ENCODE results near the gene NPB.
A peak's percentile ranks its signal among the peaks of the same experiment; 100 is the strongest.

NPB gene

DNA sequence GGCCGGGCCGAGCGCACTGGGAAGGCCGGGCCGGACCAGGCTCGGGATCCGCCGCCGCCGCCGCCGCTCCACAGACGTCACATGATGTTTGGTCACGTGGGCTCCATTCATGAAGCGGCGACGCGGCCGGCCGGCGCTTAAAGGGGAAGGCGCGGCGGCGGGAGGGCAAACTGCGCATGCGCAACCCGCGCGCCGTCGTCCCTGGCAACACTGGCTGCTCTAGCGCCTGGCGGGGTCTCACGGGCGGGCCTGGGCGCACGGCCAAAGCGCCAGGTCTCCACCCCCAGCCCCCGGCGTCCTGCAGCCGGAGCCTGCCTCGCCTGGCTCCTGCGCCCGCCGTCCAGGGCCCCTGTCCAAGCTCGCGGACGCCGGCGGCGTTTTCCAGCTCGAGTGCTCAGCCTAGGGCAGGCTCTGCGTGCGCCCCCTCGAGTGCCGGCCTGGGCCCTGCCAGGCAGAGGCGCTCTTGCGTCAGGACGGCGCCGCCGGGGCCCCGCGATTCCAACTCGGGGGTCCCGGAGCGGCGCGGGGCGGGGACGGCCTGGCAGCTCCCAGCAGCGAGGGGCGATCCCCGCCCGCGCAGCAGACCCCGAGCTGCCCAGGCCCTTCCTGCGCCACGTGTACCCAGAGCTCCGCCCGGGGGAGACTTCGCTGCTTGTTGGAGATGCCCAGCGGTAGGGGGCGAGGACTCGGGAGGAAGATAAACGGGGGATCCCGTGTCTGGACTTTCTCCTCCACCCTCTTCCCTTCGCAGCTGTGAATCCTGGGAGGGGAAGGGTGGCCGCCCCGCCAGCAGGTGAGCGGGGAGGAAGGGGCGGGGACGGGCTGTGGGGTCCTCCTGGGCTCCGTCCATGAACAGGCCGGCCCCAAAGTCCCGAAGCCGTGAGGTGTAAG is 25.9 kb downstream of the NPB start, which contains the start of gene MAFG:
TSS of gene MAFG (minus strand) at position 83 of the 891 bp plus-strand sequence. CDS start 4,550 bp downstream, outside the sequence.
- DNase-seq, result peak; percentile 91

DNA sequence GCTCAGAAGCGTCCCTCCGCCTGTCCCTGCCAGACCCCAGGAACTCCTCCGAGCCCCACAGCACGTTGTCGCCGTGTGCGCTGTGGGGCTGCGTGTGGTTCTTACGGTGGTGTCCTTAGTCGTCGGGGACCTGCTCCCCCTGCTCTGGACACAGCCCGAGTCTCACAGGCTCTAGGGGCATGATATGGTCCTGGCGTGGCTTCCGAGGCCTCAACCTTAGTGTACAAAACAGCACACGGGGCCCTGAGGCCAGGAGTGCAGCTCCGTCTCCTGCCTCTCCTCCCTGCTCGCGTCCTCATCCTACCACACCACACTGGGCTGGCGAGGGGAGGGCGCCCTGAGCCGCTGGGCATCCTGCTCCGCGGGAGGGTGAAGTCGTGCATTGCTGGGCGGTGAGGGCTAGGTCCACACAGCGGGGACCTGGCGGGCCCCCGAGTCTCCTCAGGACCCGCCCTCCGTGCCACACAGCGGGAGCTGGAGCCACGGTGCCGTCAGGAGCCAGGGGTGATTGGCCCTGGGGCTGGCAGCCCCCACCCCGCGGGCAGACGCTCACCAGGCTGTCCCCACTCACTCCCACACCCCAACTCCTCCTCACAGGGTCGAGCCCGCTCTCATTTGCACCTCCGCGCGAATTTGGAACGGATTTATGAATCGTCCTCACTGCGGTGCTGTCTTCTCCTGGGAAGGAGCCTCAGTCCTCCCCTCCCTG is 26.7 kb downstream of the NPB start:
- DNase-seq, result no peak

DNA sequence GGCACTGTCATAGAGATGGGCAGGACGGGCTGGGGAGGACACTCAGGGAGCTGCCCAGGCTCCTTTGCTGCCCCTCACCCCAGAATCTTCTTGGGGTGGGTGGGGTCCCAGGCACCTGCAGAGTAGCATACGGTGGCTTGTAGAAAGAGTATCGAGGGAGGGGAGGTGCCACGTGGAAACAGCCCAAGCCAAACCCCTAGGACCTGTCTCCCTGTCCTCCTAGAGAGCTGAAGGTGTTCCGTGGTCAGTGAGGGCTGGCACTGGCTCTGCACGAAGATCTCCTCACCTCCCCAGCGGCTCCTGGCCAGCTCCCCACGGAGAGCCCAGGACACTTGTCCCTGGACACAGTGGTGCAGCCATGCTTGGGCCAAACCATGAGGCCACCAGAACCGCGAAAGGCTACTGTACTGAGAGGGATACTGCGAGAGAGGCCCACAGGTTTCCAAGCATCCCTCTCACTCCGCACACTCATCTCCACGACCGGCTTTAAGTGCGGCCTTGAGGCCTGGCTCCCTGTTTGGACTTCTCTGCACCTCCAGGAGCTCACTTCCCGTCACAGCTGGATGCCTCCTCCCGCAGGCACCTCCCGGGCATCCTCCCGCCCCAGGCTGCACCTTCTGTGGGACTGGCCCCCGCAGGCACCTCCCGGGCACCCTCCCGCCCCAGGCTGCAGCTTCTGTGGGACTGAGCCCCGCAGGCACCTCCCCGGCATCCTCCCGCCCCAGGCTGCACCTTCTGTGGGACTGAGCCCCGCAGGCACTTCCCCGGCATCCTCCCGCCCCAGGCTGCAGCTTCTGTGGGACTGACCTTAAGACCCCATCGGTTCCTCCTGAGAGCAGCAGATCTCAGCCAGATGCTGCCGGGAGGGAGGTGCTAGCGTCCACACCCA is 27.5 kb downstream of the NPB start:
- DNase-seq, result no peak

DNA sequence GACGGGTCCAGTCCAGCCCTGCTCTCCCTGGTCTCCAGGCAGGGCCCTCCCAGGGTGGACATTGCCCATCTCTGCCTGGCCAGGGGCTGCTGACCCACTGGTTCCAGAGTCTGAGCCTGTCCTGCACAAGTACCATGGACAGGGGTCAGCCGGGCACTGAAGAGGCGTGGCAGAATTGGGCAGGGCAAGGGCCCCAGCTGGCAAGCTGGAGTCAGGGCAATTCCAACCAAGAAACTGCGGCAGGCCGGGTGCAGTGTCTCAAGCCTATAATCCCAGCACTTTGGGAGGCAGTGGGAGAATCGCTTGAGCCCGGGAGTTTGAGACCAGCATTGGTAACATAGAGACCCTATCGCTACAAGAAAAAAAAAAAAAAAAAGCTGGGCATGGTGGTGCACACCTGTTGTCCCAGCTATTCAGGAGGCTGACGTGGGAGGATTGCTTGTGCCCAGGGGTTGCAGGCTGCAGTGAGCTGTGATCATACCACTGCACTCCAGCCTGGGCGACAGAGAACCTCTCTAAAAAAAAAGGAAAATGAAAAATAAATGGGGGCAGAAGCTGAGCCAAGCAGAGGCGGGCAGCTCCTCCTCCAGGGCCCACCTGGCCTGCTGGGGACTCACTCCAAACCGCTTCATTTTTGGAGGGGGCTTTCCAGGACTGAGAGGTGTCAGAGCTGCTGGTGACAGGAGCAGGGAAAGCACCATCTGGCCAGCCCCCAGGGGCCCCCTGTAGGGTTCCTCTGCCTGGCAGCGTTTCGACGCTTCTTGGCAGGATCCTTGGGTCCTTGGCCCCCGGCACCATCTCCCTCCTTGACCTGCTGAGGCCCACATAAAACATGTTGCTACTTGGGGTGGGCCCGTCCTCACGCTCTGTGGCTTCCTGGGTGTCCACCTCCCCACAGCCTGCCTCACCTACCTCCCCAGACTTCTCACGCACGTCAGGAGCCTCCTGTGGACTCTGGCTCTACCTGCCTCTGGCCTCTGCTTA is 28.4 kb downstream of the NPB start:
- DNase-seq, result no peak

DNA sequence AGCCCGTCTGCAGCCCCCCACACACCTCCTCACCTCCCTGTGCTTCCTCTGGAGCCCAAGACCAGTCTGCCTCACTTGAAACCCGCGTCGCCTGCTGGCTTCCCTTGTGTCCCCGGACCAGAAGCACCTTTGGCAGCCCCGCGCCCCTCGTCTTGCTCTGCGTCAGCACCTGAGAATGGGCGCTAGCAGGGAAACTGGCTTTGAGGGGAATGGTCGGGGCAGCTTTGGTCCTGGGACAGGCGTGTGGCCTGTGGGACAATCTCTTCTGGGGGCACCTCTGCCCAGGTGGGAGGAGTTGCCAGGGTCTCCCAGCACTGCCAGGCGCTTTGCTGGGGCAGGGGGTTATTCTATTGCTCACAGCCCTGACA is 29.1 kb downstream of the NPB start:
- no peak for DNase-seq

DNA sequence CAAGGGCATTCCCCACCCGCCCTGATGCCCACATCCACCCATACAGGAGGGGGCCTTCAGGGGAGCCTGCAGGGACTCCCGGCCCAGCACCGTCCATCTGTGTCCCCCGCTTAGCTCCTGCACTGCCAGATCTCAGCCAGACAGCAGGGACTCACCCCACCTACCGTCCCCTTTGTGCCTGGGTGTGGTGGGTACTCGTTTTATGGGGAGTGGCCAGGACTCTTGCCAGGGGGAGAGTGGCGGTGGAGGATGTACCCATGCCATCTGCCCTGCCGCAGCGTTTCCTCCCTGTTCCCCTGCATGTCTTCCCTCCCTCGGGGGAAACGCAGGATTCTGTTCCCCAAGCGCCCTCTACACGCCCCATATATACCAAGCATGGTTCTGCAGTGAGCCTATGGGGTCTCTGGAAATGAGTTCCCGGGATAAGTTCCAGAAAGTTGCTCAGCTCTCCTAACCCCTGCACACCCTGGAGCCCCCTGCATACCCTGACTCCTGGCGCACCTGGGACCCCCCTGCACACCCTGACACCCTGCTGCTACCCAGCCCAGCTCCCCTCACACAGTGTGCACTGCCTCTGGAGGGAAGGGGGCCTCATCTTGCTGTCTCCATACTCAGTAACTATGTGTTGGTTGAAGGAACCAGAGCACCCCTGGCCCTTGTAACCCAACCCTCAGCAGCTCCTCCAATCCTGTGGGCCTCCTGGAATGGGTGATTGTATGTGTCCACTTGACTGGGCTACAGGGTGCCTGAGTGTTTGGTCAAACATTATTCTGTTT is 29.7 kb downstream of the NPB start:
- no peak for DNase-seq

DNA sequence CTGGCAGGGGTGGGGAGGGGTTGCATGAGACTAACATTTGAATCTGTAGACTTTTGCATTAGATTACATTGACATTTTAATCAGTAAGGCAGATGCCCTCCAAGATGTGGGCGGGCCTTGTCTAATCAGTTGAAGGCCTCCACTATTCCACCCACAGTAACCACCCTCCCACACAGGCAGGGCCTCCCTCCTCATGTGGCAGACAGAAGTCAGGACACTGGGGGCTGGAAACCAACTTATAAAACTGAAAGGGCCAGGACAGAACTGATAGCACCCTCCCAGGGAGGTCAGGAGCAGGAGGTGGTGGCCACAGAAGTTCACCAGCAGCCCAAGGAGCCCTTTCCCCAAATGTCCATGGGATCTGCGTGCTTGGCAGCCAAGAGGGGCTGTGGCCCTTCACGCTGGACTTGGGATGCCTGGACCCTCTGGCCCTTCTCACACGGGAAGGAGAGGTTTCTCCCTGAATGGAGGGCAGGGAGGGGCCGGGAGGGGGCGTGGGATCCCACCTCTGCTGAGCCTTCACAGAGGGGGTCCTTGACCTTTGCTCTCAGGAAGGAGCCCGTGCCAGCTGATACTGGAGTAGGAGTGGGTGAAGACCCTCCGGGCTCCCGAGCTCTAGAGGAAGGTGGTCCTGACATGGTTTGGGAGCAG is 30.4 kb downstream of the NPB start:
- DNase-seq, result no peak

DNA sequence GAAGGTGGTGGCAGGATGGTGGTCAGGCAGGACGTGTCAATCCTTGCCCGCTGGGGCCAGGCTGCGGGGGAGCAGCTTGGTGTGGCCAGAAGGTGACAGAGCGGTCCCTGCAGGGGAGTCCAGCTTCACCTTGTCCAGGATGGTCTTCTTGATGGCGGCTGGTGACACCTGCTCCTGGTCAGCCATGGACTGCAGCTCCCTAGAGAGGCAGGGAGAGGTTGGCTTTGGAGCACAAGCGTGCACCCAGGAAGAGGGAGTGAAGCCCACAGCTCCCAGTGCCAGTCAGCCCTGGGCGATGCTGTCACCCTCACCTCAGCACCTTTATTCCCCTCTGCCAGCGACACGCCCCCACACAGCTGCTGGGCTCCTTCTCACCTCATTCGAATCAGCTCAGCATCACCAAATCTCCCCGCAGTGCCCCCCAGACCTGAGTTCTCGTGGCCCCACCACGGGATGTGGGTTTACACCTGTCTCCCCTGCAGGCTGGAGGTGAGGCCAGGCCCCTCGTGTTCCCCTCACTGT is 31.2 kb downstream of the NPB start:
- no peak for DNase-seq

DNA sequence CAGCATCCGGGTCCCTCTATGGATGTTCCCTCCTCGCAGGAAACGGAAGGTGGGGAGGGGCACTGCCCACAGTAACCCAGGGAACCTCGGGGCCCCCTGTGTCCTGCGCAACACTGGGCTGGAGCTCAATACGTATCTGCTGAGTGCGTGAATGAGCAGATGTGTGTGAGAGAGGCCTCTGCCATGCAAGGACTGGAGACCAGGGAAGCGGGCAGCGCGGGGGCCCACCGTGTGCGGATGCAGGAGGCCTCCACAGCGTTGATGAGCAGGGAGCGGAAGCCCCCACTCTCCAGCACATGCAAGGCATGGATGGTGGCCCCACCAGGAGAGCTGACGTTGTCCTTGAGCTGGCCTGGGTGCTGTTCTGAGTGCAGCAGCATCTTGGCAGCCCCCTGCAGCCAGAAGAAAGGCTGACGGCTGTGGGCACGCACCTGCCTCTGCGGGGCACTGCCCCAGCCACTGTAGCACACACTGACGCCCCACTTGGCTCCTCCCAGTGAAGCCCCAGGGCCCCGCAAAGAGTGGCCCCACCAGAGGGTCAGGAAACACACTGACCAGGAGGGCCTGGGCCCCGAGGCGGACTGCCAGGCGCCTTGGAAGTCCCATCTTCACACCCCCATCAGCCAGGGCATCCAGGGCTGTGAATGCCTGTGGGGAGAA is 32.2 kb downstream of the NPB start:
- no peak for DNase-seq

DNA sequence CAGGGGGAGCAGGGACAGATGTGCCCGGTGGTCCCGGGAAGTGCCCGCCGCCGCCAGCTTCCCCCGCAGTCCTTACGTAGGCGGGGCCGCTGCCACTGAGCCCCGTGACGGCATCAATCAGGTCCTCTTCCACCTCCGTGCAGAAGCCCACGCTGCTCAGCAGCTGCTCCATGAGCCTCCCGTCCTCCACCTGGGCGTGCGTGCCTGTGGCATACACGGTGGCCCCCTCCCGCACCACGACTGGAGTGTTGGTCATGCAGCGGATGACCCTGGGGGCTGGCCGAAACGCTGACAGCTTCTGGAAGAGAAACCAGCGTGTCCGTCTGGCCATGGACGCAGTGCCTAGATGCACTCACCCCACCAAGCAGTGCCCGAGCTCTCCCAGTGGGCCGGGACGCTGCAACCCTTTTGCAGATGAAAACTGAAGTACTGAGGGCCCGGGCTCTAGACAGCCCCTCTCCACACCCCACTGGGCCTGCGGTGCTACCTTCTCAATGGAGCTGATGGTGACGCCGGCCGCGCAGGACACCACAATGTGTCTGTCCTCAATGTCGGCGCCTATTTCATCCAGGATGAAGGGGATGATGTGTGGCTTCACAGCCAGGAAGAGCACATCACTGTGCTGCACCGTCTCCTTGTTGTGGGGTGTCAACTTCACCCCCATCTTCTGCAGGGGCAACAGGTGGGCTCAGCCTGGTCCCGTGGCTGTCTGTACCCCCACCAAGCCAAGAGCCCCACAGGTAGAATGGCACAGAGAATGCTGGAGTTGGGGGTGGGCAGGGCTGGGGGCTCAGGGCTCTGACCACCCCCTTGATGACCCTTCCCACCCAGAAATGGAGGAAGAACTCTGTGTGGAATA is 33.0 kb downstream of the NPB start:
- DNase-seq, result no peak

DNA sequence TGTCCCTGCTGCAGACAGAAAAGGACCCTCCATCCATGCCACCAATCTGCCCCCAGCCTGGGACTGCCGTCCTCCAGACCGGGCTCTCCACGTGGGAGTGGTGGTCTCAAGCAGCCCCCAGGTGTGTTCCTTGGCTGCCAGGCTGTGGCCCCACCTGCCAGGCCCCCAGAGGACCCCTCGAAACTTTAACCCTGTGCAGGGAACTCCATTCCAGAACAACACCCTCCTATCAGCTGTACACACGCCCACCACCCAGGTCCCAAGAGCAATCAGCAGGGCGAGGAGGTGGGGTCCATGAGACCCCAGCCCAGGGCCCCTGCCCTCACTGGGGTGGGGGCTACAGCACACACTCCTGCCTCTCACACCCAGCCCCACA is 33.7 kb downstream of the NPB start:
- DNase-seq, result no peak

DNA sequence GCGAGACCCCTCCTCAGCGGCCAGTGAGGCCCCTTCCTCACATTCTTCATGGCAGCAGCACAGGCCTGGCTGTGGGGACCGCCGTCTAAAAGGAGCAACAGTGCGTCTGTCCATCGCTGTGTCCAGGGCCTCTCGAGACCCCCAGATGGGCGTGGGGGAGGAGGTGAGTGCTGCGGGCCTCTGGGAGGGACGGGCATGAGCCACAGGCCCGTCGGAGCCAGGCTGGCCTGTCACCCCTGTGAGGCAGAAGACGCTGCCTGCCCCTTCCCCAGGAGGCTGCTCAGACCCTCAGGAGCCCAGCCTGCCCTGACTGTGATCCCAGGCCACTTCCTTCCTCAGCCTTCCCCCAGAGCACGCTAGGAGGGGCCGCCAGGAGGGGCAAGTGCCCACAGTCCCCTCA is 37.2 kb downstream of the NPB start:
- DNase-seq, result no peak

DNA sequence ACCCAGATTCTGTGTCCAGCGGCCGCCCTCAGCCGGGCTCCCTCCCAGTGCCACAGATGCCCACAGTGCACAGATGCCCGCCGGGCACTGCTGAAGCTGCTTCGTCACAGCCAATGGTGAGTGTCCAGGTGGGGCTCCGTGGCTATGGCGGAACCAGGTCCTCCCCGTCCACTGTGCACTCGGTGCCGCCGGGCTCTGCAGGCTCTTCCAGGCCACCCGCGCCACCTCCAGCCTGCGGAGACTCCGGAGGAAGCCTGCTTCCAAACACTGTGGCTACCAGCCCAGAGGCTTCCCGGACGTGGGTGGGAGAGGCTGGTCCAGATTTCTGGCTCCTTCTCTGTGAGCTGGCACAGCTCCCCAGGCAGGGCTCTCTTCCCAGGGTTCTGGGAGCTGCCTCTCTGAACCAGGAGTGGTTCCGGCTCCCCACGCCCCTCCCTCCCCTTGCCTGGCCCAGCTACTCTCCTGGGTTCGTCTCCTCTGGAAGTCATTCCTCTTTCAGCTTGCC is 37.9 kb downstream of the NPB start:
- no peak for DNase-seq

DNA sequence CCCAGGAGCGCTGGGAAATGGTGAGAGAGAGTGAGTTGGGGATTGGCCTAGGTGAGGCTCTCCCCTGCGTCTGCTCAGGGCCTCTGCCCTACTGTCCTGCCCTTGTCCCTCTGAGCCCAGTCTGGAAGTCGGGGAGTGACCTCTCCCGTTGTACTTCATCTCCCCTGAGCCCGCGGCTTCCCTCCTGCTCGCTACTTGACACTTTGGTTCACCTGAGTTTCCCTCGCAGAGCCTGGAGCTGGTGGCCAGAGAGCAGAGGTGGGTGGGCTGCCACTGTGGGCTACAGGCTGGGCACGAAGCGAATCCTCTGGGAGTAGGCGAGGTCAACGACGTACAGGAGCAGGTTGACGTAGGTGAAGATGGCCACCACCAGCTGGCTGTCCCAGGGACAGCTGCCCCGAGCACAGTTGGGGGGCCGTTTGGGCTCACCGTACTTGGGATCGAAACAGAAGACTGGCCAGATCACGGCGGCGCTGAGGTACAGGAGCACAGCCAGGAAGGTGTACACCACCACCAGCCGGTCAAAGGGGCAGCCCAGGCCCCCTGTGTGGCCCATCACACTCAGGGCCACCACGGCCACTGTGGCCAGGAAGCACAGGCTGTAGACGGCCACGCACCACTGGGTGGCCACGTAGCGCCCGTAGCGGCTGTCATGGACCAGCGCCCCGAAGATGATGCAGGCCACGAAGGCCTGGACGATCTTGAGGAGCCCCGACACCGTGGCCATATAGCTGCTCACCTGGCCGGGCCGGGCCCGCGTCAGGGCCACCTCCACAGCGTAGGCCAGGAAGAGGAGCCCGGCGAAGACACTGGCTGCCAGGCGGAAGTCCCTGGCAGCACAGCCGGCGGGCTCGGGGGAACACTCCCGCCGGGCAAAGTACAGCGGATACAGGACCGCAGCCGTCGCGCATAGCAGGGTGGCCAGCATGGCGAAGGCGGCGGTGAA is 38.8 kb downstream of the NPB start:
- no peak for DNase-seq

DNA sequence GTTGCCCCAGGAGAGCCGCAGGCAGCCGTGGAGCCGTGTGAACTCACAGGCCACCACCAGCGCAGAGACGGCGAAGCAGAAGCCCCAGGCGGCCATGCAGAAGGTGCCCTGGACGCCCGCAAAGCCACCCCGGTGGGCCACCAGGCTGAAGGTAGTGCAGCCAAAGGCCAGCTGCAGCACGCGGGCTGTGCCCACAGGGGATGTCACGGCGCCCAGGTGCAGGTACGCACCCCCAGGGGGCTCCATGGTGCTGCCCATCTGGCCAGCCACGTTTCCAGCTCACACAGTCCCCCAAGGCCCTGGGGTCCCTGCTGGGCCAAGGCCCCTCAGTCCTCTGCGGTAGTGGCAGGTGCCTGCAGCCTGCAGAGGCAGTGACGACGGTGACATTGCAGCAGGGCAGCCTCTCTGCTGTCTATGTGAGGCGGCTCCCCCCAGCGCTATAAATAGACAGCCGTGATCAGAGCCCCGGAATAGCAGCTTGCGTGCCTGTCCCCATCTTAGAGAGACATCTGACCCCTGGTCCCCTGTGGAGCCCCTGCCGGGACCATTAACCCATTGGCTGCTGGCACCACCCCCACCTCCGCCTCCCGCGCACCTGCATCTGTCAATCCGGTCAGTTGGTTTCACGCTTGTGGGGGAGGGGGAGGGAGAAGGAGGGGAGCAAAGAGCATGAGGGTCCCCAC is 39.6 kb downstream of the NPB start:
- no peak for DNase-seq

DNA sequence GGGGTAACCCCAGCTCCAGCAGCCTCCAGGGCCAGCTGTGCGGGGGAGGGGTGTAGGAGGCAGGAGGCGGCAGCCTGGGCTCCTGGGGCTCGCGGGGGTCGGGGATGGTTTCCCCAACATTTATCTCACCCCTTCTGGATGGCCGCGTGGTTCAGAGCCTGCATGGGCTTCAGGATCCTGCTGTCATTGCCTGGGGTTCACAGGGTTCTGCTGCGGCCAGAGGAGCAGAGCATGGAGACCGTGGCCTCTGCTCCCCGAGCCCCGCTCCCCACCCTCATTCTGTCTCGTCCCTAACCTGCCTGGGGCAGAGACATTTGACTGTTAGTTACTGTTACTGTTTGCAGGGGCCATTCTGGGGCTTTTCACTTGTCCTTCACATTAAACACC is 40.1 kb downstream of the NPB start:
- DNase-seq, result no peak

DNA sequence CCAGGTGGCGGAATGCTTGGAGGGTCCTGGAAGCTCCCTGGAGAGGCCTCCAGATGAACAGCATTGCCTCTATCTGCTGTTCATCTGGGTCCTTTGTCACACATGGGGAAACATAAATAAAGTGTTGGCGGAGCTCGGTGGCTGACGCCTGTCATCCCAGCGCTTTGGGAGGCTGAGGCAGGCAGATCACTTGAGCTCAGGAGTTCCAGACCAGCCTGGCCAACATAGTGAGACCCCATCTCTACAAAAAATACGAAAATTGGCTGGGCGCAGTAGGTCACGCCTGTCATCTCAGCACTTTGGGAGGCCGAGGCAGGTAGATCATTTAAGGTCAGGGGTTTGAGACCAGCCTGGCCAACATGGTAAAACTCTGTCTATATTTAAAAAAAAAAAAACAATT is 42.8 kb downstream of the NPB start:
- DNase-seq, result no peak
